ENCODE measurements around the gene PKDREJ.

GRCh38 chr22:46292732-46293131, 29.6 kb upstream of the PKDREJ start:
- TF ChIP-seq POLR2A (IDR thresholded peaks at IDR 0.05; ENCODE audit: low read length) (no peak), GATA1 (IDR thresholded peaks at IDR 0.05; ENCODE audit: low read depth, low read length) (no peak)
